Endothelial cell of umbilical vein (primary cell): ENCODE data around the gene PUM2. TPM values are rescaled to one million over a fixed set of nuclear protein-coding genes. Genes with fewer than 3 reads are reported as not detected.

Experiments used
- BruUV-seq: library from RNA; stranded (reverse); fragments of 400-500 nt; replicated peaks from 2 replicates; lab custom pipeline; 2021; lab: Mats Ljungman, UMichigan
- CTCF ChIA-PET: fragments of 300-600, 350-600 bp; sonication (Branson Sonifier 250); formaldehyde crosslinking; loops from one replicate; lab custom pipeline; 2021; ENCODE audit warnings: antibody characterized with exemption, inconsistent platforms; lab: Charles Lee
- POLR2A ChIA-PET: fragments of 300-600, 350-600 bp; sonication (Branson Sonifier 250); formaldehyde crosslinking; loops from one replicate; lab custom pipeline; 2021; ENCODE audit warnings: antibody characterized with exemption, inconsistent platforms; lab: Charles Lee
- DNase-seq: peaks from one replicate; pipeline ENCODE4 v3.0.0-alpha.2; 2011; ENCODE audit warnings: low read depth, low spot score
- FAIRE-seq: peaks from 2 replicates; lab custom pipeline; 2011; peaks lifted over from hg19 to GRCh38; lab: Jason Lieb, UNC
- H2AFZ ChIP-seq: 2 replicates; pipeline ENCODE4 v1.6.0; 2012; ENCODE audit warnings: low read depth, low read length, control low read depth, inconsistent platforms
- H3K27ac ChIP-seq: 2 replicates; pipeline ENCODE4 v1.5.1; 2011; ENCODE audit warnings: low read depth, mild to moderate bottlenecking, control low read depth, low read length, moderate library complexity; ENCODE audit not compliant: insufficient read depth
- H3K27me3 ChIP-seq, 2 experiments: 2 replicates each; pipeline versions ENCODE4 v1.6.0 to v1.6.1; 2011; ENCODE audit warnings: low read length in 2 of 2, mixed read lengths in 1 of 2; ENCODE audit not compliant: control insufficient read depth in 2 of 2, insufficient read depth in 2 of 2
- H3K36me3 ChIP-seq, 2 experiments: 2 replicates in 1 of 2; 3 replicates in 1 of 2; pipeline ENCODE4 v1.5.1; 2011; ENCODE audit warnings: low read length in 2 of 2, mild to moderate bottlenecking in 1 of 2, moderate library complexity in 1 of 2; ENCODE audit not compliant: control insufficient read depth in 2 of 2, insufficient read depth in 2 of 2; ENCODE audit errors: extremely low read depth in 1 of 2
- H3K4me1 ChIP-seq: 3 replicates; pipeline ENCODE4 v1.5.1; 2011; ENCODE audit warnings: mild to moderate bottlenecking, low read length; ENCODE audit not compliant: control insufficient read depth, insufficient read depth; ENCODE audit errors: extremely low read depth
- H3K4me2 ChIP-seq: 2 replicates; pipeline ENCODE4 v1.6.1; 2011; ENCODE audit warnings: low read length, control low read depth, mixed read lengths; ENCODE audit not compliant: insufficient read depth
- H3K4me3 ChIP-seq, 3 experiments: fragments of 200-600 bp in 1 of 3; sonication (generic), shearing (Covaris generic) in 1 of 3; replicated peaks in 1 of 3; 2 replicates each; pipeline ENCODE4 v1.5.1; 2011 to 2016; ENCODE audit warnings: control low read depth in 3 of 3, low read length in 3 of 3, mild to moderate bottlenecking in 2 of 3, inconsistent platforms in 1 of 3, low read depth in 1 of 3, moderate library complexity in 1 of 3; ENCODE audit not compliant: insufficient read depth in 1 of 3
- H3K79me2 ChIP-seq: 2 replicates; pipeline ENCODE4 v1.6.0; 2012; ENCODE audit warnings: low read length, inconsistent platforms; ENCODE audit not compliant: control insufficient read depth, insufficient read depth
- H3K9ac ChIP-seq: replicated peaks from 2 replicates; pipeline ENCODE3; 2011; ENCODE audit warnings: low read length, control low read depth; ENCODE audit not compliant: insufficient read depth; ENCODE audit errors: extremely low read depth
- H3K9me1 ChIP-seq: replicated peaks from 3 replicates; pipeline ENCODE4 v1.6.0; 2011; ENCODE audit warnings: mild to moderate bottlenecking, low read length; ENCODE audit not compliant: control insufficient read depth, insufficient read depth; ENCODE audit errors: extremely low read depth
- H3K9me3 ChIP-seq: replicated peaks from 2 replicates; pipeline ENCODE4 v1.5.1; 2012; ENCODE audit warnings: low read length, inconsistent platforms; ENCODE audit not compliant: control insufficient read depth, insufficient read depth
- H4K20me1 ChIP-seq: replicated peaks from 2 replicates; pipeline ENCODE3; 2011; ENCODE audit warnings: mild to moderate bottlenecking, low read length; ENCODE audit not compliant: control insufficient read depth, insufficient read depth; ENCODE audit errors: extremely low read depth
- EZH2 ChIP-seq: IDR thresholded peaks from 2 replicates; pipeline ENCODE4 v1.6.1; 2012; ENCODE audit warnings: borderline replicate concordance, low read depth, mild to moderate bottlenecking, moderate library complexity, low read length, inconsistent platforms; ENCODE audit not compliant: severe bottlenecking
- FOS ChIP-seq: IDR thresholded peaks from 2 replicates; pipeline ENCODE4 v1.6.1; 2011; ENCODE audit warnings: mild to moderate bottlenecking, low read length, moderate library complexity, borderline replicate concordance; ENCODE audit not compliant: insufficient read depth
- GATA2 ChIP-seq: IDR thresholded peaks from 2 replicates; pipeline ENCODE4 v1.7.0; 2011; ENCODE audit warnings: low read depth, mild to moderate bottlenecking, moderate library complexity, mixed read lengths, low read length; ENCODE audit not compliant: insufficient read length, insufficient read depth
- JUN ChIP-seq: IDR thresholded peaks from 2 replicates; pipeline ENCODE4 v1.6.1; 2011; ENCODE audit warnings: borderline replicate concordance, low read depth; ENCODE audit not compliant: insufficient read length, insufficient read depth
- MAX ChIP-seq: IDR thresholded peaks from 2 replicates; pipeline ENCODE4 v1.6.1; 2011; ENCODE audit not compliant: insufficient read depth, insufficient read length
- MYC ChIP-seq: IDR thresholded peaks from one replicate; pipeline ENCODE4 v1.6.1; 2011; ENCODE audit warnings: mild to moderate bottlenecking, low read depth, low read length
- POLR2A ChIP-seq: IDR thresholded peaks from 2 replicates; pipeline ENCODE4 v1.6.1; 2012; ENCODE audit warnings: low read depth, mild to moderate bottlenecking, control low read depth, low read length
- POLR2AphosphoS5 ChIP-seq: IDR thresholded peaks from 2 replicates; pipeline ENCODE4 v1.6.1; 2012; ENCODE audit warnings: low read depth, mild to moderate bottlenecking, control low read depth, low read length, moderate library complexity; ENCODE audit not compliant: insufficient read depth
- dilution Hi-C: fragments of 300-500 bp; cut with MboI; formaldehyde crosslinking; loops from one replicate; pipeline ENCODE4 v1.15.0; 2019; ENCODE audit warnings: low sequenced_read_pairs; ENCODE audit not compliant: extremely low pct_ligation_motif_present
- intact Hi-C: fragments of 100-400 bp; cut with micrococcal nuclease; formaldehyde crosslinking; loops from one replicate; pipeline ENCODE4 v1.10.0; 2022
- polyA plus RNA-seq, 4 experiments: library from polyadenylated mRNA; depleted of rRNA in 3 of 4; stranded (reverse) in 3 of 4; unstranded in 1 of 4; fragments of >200 nt; gene quantifications; 2 replicates each; pipeline versions ENCODE4 v1.2.1 to v1.2.3, GENCODE V29; 2011 to 2012; ENCODE audit warnings: missing spikeins in 1 of 4
- total RNA-seq: library from RNA; stranded (reverse); gene quantifications from 2 replicates; pipeline ENCODE4 v1.2.3, GENCODE V29; 2021
- TF ChIP-seq, protein P1 (sequence below), 2 donors: IDR thresholded peaks; 1 replicate in 1 of 2; 2 replicates in 1 of 2; pipeline ENCODE4 v1.5.1; 2011; ENCODE audit warnings: low read length in 2 of 2, mild to moderate bottlenecking in 2 of 2, moderate library complexity in 2 of 2, control low read depth in 1 of 2, inconsistent platforms in 1 of 2, low read depth in 1 of 2; ENCODE audit not compliant: insufficient read depth in 1 of 2; ENCODE audit errors: extremely low read depth in 1 of 2

The PUM2 gene
- total and polyA plus RNA-seq, 2 donors (not counting 3 experiments of a cell fraction or from before 2014, with no cell fraction given) = 32.9 to 83.7 TPM

GRCh38 chr2:20205069-20205468 is 145.6 kb downstream of the PUM2 start:
- CTCF ChIA-PET = interaction anchor here (0.7 to 4.8 kb wide), 7 partner anchors 8 to 249 kb away, joined by 3 to 26 read pairs (median 3); no protein-coding TSS in a partner anchor
- FAIRE-seq = no peak
- intact Hi-C loops = no loop called here

More at GRCh38 chr2:20205069-20205468, 145.6 kb downstream of the PUM2 start:
- no peak overlapping the region for H3K27ac ChIP-seq
- dilution Hi-C loops = no loop called here
- H3K36me3 ChIP-seq = no peaks in the 10 kb centered on the region
- no TSS peak for BruUV-seq
- POLR2A ChIA-PET = no interaction called here
- no peak overlapping the region for H3K4me3 ChIP-seq
- no peak for DNase-seq
- H3K9me3 ChIP-seq = no peaks in the 10 kb centered on the region
- H3K9ac ChIP-seq = no peak overlapping the region
- H3K4me1 ChIP-seq = no peaks in the 10 kb centered on the region
- no peak overlapping the region for H3K4me2 ChIP-seq
- no peaks in the 10 kb centered on the region for H3K9me1 ChIP-seq
- TF ChIP-seq, protein P1, sequence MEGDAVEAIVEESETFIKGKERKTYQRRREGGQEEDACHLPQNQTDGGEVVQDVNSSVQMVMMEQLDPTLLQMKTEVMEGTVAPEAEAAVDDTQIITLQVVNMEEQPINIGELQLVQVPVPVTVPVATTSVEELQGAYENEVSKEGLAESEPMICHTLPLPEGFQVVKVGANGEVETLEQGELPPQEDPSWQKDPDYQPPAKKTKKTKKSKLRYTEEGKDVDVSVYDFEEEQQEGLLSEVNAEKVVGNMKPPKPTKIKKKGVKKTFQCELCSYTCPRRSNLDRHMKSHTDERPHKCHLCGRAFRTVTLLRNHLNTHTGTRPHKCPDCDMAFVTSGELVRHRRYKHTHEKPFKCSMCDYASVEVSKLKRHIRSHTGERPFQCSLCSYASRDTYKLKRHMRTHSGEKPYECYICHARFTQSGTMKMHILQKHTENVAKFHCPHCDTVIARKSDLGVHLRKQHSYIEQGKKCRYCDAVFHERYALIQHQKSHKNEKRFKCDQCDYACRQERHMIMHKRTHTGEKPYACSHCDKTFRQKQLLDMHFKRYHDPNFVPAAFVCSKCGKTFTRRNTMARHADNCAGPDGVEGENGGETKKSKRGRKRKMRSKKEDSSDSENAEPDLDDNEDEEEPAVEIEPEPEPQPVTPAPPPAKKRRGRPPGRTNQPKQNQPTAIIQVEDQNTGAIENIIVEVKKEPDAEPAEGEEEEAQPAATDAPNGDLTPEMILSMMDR (IDR thresholded peaks at IDR 0.05; ENCODE audit: extremely low read depth in 1 of 2, insufficient read depth in 1 of 2, low read depth in 1 of 2, low read length in 2 of 2) = no peak
- TF ChIP-seq FOS (no peak), MAX (no peak), MYC (no peak), EZH2 (no peak), POLR2A (no peak), GATA2 (no peak), JUN (no peak), POLR2AphosphoS5 (no peak)
- H2AFZ ChIP-seq = no peak overlapping the region
- H3K79me2 ChIP-seq = no peaks in the 10 kb centered on the region
- no peaks in the 10 kb centered on the region for H4K20me1 ChIP-seq
- H3K27me3 ChIP-seq = no peaks in the 10 kb centered on the region
